Endodermal cell (in vitro differentiated cells): ENCODE data around the gene DOCK8. TPM values are rescaled to one million over a fixed set of nuclear protein-coding genes. Genes with fewer than 3 reads are reported as not detected.

Source experiments
- DNase-seq: peaks from one replicate; pipeline ENCODE4 v3.0.0-alpha.2; 2017
- H3K27ac ChIP-seq: 2 replicates; pipeline ENCODE4 v1.5.1; 2013; ENCODE audit warnings: mild to moderate bottlenecking, low read depth, low read length, moderate library complexity
- H3K27me3 ChIP-seq: 2 replicates; pipeline ENCODE4 v1.6.1; 2013; ENCODE audit warnings: mild to moderate bottlenecking, low read length, moderate library complexity; ENCODE audit not compliant: insufficient read depth, control insufficient read depth, poor library complexity, severe bottlenecking
- H3K36me3 ChIP-seq: 2 replicates; pipeline ENCODE4 v1.7.0; 2013; ENCODE audit warnings: mild to moderate bottlenecking, low read length, moderate library complexity; ENCODE audit not compliant: control insufficient read depth, insufficient read depth
- H3K4me1 ChIP-seq: one replicate; pipeline ENCODE4 v1.7.0; 2013; ENCODE audit warnings: low read length; ENCODE audit not compliant: control insufficient read depth, insufficient read depth
- H3K4me3 ChIP-seq: 2 replicates; pipeline ENCODE4 v1.5.1; 2013; ENCODE audit warnings: mild to moderate bottlenecking, low read length, moderate library complexity
- H3K9ac ChIP-seq: 2 replicates; pipeline ENCODE4 v1.6.1; 2013; ENCODE audit warnings: mild to moderate bottlenecking, low read length, moderate library complexity; ENCODE audit not compliant: poor library complexity, severe bottlenecking; ENCODE audit errors: extremely low read depth
- H3K9me3 ChIP-seq: 2 replicates; pipeline ENCODE4 v1.6.1; 2013; ENCODE audit warnings: mild to moderate bottlenecking, low read length, moderate library complexity; ENCODE audit not compliant: control insufficient read depth
- H3K27ac Mint-ChIP-seq: 2 replicates; pipeline ENCODE4 v1.8.0; 2020; ENCODE audit warnings: mixed read lengths
- H3K27me3 Mint-ChIP-seq: 2 replicates; pipeline ENCODE4 v1.8.0; 2021; ENCODE audit warnings: mild to moderate bottlenecking, mixed read lengths; ENCODE audit not compliant: insufficient read depth
- H3K36me3 Mint-ChIP-seq: 2 replicates; pipeline ENCODE4 v1.8.0; 2020; ENCODE audit warnings: low read depth, mixed read lengths
- H3K4me1 Mint-ChIP-seq: 2 replicates; pipeline ENCODE4 v1.8.0; 2020; ENCODE audit warnings: mixed read lengths
- H3K4me3 Mint-ChIP-seq: 2 replicates; pipeline ENCODE4 v1.8.0; 2020; ENCODE audit warnings: mild to moderate bottlenecking, moderate library complexity, mixed read lengths
- H3K9me3 Mint-ChIP-seq: 2 replicates; pipeline ENCODE4 v1.8.0; 2020; ENCODE audit warnings: mild to moderate bottlenecking, mixed read lengths
- WGBS, 2 experiments: methylation state at CpG; one replicate each; pipeline versions ENCODE4 v1.1.5 to v1.1.7; 2013; ENCODE audit warnings: missing lambda C conversion rate in 2 of 2, mixed read lengths in 1 of 2; ENCODE audit not compliant: insufficient coverage in 1 of 2, insufficient read length in 1 of 2; 5-methylcytosine and 5-hydroxymethylcytosine counted together
- total RNA-seq, 2 donors: library from RNA; stranded (reverse); fragmentation: NEBNext Ultra II Directional in 1 of 2; extraction: Animal tissue kit (Norgen Biotek cat#: 25700) in 1 of 2; gene quantifications; 2 replicates in 1 of 2; 3 replicates in 1 of 2; pipeline ENCODE4 v1.2.1, GENCODE V29; 2021
- TF ChIP-seq, protein P1 (sequence below): fragments of 200-600 bp; sonication (generic); conservative IDR thresholded peaks from 2 replicates; pipeline ENCODE4 v1.5.0; 2021; ENCODE audit warnings: antibody characterized with exemption, mild to moderate bottlenecking

Gene DOCK8
- total RNA-seq, 2 donors from 2014 or later = 26.9 to 28.1 TPM

DNA sequence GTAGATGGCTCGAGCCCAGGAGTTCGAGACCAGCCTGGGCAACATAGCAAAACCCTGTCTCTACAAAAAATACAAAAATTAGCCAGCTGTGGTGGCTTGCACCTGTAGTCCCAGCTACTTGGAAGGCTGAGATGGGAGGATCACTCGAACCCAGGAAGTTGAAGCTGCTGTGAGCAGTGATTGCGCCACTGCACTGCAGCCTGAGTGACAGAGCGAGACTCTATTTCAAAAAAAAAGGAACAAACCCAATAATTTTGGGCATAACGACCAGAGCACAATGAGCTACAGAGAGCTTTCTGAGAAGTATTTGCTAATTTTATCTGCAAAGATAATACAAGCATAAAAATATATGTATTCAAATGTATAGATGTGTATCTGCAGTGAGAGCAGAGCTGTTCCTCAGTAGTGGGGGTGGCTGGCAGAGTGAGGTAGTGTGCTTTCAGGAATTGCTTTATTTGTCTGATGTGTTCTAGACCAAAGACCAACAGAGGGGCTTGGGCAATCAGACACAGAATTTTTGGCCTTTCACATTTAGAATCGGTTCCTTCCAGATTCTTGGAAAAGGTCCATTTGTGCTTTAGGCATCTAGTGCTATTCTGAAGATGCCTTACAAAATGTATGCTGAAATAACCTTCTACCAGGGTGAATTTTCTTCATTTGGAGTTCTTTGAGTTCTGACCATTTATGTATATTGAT lies 5.2 kb downstream of the DOCK8 start:
- H3K9ac ChIP-seq = no peak overlapping the region
- TF ChIP-seq, protein P1, sequence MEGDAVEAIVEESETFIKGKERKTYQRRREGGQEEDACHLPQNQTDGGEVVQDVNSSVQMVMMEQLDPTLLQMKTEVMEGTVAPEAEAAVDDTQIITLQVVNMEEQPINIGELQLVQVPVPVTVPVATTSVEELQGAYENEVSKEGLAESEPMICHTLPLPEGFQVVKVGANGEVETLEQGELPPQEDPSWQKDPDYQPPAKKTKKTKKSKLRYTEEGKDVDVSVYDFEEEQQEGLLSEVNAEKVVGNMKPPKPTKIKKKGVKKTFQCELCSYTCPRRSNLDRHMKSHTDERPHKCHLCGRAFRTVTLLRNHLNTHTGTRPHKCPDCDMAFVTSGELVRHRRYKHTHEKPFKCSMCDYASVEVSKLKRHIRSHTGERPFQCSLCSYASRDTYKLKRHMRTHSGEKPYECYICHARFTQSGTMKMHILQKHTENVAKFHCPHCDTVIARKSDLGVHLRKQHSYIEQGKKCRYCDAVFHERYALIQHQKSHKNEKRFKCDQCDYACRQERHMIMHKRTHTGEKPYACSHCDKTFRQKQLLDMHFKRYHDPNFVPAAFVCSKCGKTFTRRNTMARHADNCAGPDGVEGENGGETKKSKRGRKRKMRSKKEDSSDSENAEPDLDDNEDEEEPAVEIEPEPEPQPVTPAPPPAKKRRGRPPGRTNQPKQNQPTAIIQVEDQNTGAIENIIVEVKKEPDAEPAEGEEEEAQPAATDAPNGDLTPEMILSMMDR = no peak
- no peaks in the 10 kb centered on the region for H3K4me1 ChIP-seq
- H3K27me3 ChIP-seq = peaks cover 7% of the 10 kb centered on the region
- H3K4me3 ChIP-seq = no peak overlapping the region
- H3K9me3 ChIP-seq = no peaks in the 10 kb centered on the region
- no peaks in the 10 kb centered on the region for H3K36me3 ChIP-seq
- peaks cover 47% of the 10 kb centered on the region for H3K4me1 Mint-ChIP-seq
- no peak overlapping the region for H3K4me3 Mint-ChIP-seq
- no peak overlapping the region for H3K27ac Mint-ChIP-seq
- H3K36me3 Mint-ChIP-seq = no peaks in the 10 kb centered on the region
- no peaks in the 10 kb centered on the region for H3K9me3 Mint-ChIP-seq
- no peak for DNase-seq
- 92 to 94% methylated on average over 6 to 7 of the region's 7 CpGs for WGBS, 2 experiments
- no peak overlapping the region for H3K27ac ChIP-seq
- peaks cover 11% of the 10 kb centered on the region for H3K27me3 Mint-ChIP-seq

DNA sequence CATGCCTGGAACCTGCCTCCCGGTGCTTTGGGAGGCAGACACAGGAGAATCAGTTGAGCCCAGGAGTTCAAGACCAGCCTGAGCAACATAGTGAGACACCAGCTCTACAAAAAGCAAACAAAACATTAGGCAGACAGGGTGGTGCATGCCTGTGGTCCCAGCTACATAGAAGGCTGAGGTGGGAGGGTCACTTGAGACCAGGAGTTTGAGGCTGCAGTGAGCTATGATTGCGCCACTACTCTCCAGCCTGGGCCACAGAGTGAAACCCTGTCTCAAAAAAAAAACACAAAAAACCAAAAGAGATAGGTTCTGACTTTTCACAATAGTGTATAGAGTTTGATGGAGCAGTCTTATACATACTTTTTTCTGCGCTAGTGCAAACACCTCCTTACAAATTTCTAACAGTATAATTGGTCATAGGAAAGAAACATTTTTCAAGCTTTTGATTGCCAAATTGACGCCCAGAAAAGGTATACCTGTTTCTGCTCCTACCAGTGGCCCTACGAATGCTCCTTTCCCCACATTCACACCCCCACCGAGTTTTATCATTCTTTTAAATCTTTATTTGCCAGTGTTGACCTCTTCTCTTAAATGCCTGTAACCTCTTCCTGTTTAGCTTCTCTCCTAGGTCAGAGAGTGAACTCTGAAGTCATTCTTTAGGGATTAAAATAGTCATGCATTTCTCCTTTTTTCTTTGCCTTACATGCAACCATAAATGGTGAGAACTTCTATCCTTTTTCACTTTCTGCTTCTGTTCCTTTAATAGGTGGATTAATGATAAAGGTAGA lies 7.5 kb downstream of the DOCK8 start:
- no peaks in the 10 kb centered on the region for H3K36me3 ChIP-seq
- H3K27me3 ChIP-seq = no peaks in the 10 kb centered on the region
- peak overlapping the region; percentile 15 for H3K27ac Mint-ChIP-seq
- 64 to 72% methylated on average over 3 to 6 of the region's 6 CpGs for WGBS, 2 experiments
- no peak overlapping the region for H3K4me3 ChIP-seq
- no peaks in the 10 kb centered on the region for H3K9me3 Mint-ChIP-seq
- no peaks in the 10 kb centered on the region for H3K4me1 ChIP-seq
- no peaks in the 10 kb centered on the region for H3K27me3 Mint-ChIP-seq
- H3K4me3 Mint-ChIP-seq = no peak overlapping the region
- no peaks in the 10 kb centered on the region for H3K9me3 ChIP-seq
- H3K9ac ChIP-seq = no peak overlapping the region
- H3K4me1 Mint-ChIP-seq = peaks cover 37% of the 10 kb centered on the region
- no peak for DNase-seq
- H3K36me3 Mint-ChIP-seq = no peaks in the 10 kb centered on the region
- TF ChIP-seq, protein P1 = no peak
- no peak overlapping the region for H3K27ac ChIP-seq

DNA sequence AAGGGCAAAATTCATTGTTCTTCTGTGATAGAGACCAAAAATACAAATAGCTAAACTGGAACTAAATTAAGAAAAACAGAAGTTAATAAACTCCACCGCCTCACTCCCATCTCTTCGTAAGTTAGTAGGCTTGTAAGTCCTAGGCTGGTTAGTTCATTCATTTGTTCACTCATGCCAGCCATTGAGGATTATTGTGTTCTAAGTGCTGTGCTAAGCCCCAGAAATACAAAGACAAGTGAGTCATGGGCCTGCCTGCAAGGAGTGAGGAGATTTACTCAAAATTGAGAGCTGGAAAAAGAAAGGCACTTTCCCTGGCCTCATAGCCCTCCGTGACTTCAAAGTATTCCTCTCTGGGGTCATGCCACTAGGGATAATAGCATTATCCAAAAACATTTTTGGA lies 8.5 kb downstream of the DOCK8 start:
- H3K36me3 Mint-ChIP-seq = no peaks in the 10 kb centered on the region
- no peaks in the 10 kb centered on the region for H3K27me3 Mint-ChIP-seq
- no peak overlapping the region for H3K9ac ChIP-seq
- peak; percentile 45 for DNase-seq
- H3K27ac Mint-ChIP-seq = peak overlapping the region; percentile 15
- no peak overlapping the region for H3K4me3 Mint-ChIP-seq
- TF ChIP-seq, protein P1 = no peak
- H3K27ac ChIP-seq = no peak overlapping the region
- no peaks in the 10 kb centered on the region for H3K27me3 ChIP-seq
- H3K9me3 ChIP-seq = no peaks in the 10 kb centered on the region
- H3K4me1 ChIP-seq = no peaks in the 10 kb centered on the region
- H3K36me3 ChIP-seq = no peaks in the 10 kb centered on the region
- H3K4me3 ChIP-seq = no peak overlapping the region
- 80 to 86% methylated on average over 2 to 3 of the region's 3 CpGs for WGBS, 2 experiments
- peaks cover 42% of the 10 kb centered on the region for H3K4me1 Mint-ChIP-seq
- H3K9me3 Mint-ChIP-seq = peaks cover 2% of the 10 kb centered on the region
